Endothelial cell of umbilical vein (primary cell): ENCODE data around the gene ZCRB1. TPM values are rescaled to one million over a fixed set of nuclear protein-coding genes. Genes with fewer than 3 reads are reported as not detected.

ENCODE experiments used
- BruUV-seq: library from RNA; stranded (reverse); fragments of 400-500 nt; replicated peaks from 2 replicates; lab custom pipeline; 2021; lab: Mats Ljungman, UMichigan
- CTCF ChIA-PET: fragments of 300-600, 350-600 bp; sonication (Branson Sonifier 250); formaldehyde crosslinking; loops from one replicate; lab custom pipeline; 2021; ENCODE audit warnings: antibody characterized with exemption, inconsistent platforms; lab: Charles Lee
- POLR2A ChIA-PET: fragments of 300-600, 350-600 bp; sonication (Branson Sonifier 250); formaldehyde crosslinking; loops from one replicate; lab custom pipeline; 2021; ENCODE audit warnings: antibody characterized with exemption, inconsistent platforms; lab: Charles Lee
- DNase-seq: peaks from one replicate; pipeline ENCODE4 v3.0.0-alpha.2; 2011; ENCODE audit warnings: low read depth, low spot score
- FAIRE-seq: peaks from 2 replicates; lab custom pipeline; 2011; peaks lifted over from hg19 to GRCh38; lab: Jason Lieb, UNC
- H2AFZ ChIP-seq: 2 replicates; pipeline ENCODE4 v1.6.0; 2012; ENCODE audit warnings: low read depth, low read length, control low read depth, inconsistent platforms
- H3K27ac ChIP-seq: 2 replicates; pipeline ENCODE4 v1.5.1; 2011; ENCODE audit warnings: low read depth, mild to moderate bottlenecking, control low read depth, low read length, moderate library complexity; ENCODE audit not compliant: insufficient read depth
- H3K27me3 ChIP-seq, 2 experiments: 2 replicates each; pipeline versions ENCODE4 v1.6.0 to v1.6.1; 2011; ENCODE audit warnings: low read length in 2 of 2, mixed read lengths in 1 of 2; ENCODE audit not compliant: control insufficient read depth in 2 of 2, insufficient read depth in 2 of 2
- H3K36me3 ChIP-seq, 2 experiments: 2 replicates in 1 of 2; 3 replicates in 1 of 2; pipeline ENCODE4 v1.5.1; 2011; ENCODE audit warnings: low read length in 2 of 2, mild to moderate bottlenecking in 1 of 2, moderate library complexity in 1 of 2; ENCODE audit not compliant: control insufficient read depth in 2 of 2, insufficient read depth in 2 of 2; ENCODE audit errors: extremely low read depth in 1 of 2
- H3K4me1 ChIP-seq: 3 replicates; pipeline ENCODE4 v1.5.1; 2011; ENCODE audit warnings: mild to moderate bottlenecking, low read length; ENCODE audit not compliant: control insufficient read depth, insufficient read depth; ENCODE audit errors: extremely low read depth
- H3K4me2 ChIP-seq: 2 replicates; pipeline ENCODE4 v1.6.1; 2011; ENCODE audit warnings: low read length, control low read depth, mixed read lengths; ENCODE audit not compliant: insufficient read depth
- H3K4me3 ChIP-seq, 3 experiments: fragments of 200-600 bp in 1 of 3; sonication (generic), shearing (Covaris generic) in 1 of 3; replicated peaks in 1 of 3; 2 replicates each; pipeline ENCODE4 v1.5.1; 2011 to 2016; ENCODE audit warnings: control low read depth in 3 of 3, low read length in 3 of 3, mild to moderate bottlenecking in 2 of 3, inconsistent platforms in 1 of 3, low read depth in 1 of 3, moderate library complexity in 1 of 3; ENCODE audit not compliant: insufficient read depth in 1 of 3
- H3K79me2 ChIP-seq: 2 replicates; pipeline ENCODE4 v1.6.0; 2012; ENCODE audit warnings: low read length, inconsistent platforms; ENCODE audit not compliant: control insufficient read depth, insufficient read depth
- H3K9ac ChIP-seq: replicated peaks from 2 replicates; pipeline ENCODE3; 2011; ENCODE audit warnings: low read length, control low read depth; ENCODE audit not compliant: insufficient read depth; ENCODE audit errors: extremely low read depth
- H3K9me1 ChIP-seq: replicated peaks from 3 replicates; pipeline ENCODE4 v1.6.0; 2011; ENCODE audit warnings: mild to moderate bottlenecking, low read length; ENCODE audit not compliant: control insufficient read depth, insufficient read depth; ENCODE audit errors: extremely low read depth
- H3K9me3 ChIP-seq: replicated peaks from 2 replicates; pipeline ENCODE4 v1.5.1; 2012; ENCODE audit warnings: low read length, inconsistent platforms; ENCODE audit not compliant: control insufficient read depth, insufficient read depth
- H4K20me1 ChIP-seq: replicated peaks from 2 replicates; pipeline ENCODE3; 2011; ENCODE audit warnings: mild to moderate bottlenecking, low read length; ENCODE audit not compliant: control insufficient read depth, insufficient read depth; ENCODE audit errors: extremely low read depth
- CTCF ChIP-seq, 2 donors: IDR thresholded peaks; 1 replicate in 1 of 2; 2 replicates in 1 of 2; pipeline ENCODE4 v1.5.1; 2011; ENCODE audit warnings: low read length in 2 of 2, mild to moderate bottlenecking in 2 of 2, moderate library complexity in 2 of 2, control low read depth in 1 of 2, inconsistent platforms in 1 of 2, low read depth in 1 of 2; ENCODE audit not compliant: insufficient read depth in 1 of 2; ENCODE audit errors: extremely low read depth in 1 of 2
- FOS ChIP-seq: IDR thresholded peaks from 2 replicates; pipeline ENCODE4 v1.6.1; 2011; ENCODE audit warnings: mild to moderate bottlenecking, low read length, moderate library complexity, borderline replicate concordance; ENCODE audit not compliant: insufficient read depth
- MAX ChIP-seq: IDR thresholded peaks from 2 replicates; pipeline ENCODE4 v1.6.1; 2011; ENCODE audit not compliant: insufficient read depth, insufficient read length
- MYC ChIP-seq: IDR thresholded peaks from one replicate; pipeline ENCODE4 v1.6.1; 2011; ENCODE audit warnings: mild to moderate bottlenecking, low read depth, low read length
- dilution Hi-C: fragments of 300-500 bp; cut with MboI; formaldehyde crosslinking; loops from one replicate; pipeline ENCODE4 v1.15.0; 2019; ENCODE audit warnings: low sequenced_read_pairs; ENCODE audit not compliant: extremely low pct_ligation_motif_present
- intact Hi-C: fragments of 100-400 bp; cut with micrococcal nuclease; formaldehyde crosslinking; loops from one replicate; pipeline ENCODE4 v1.10.0; 2022
- polyA plus RNA-seq, 4 experiments: library from polyadenylated mRNA; depleted of rRNA in 3 of 4; stranded (reverse) in 3 of 4; unstranded in 1 of 4; fragments of >200 nt; gene quantifications; 2 replicates each; pipeline versions ENCODE4 v1.2.1 to v1.2.3, GENCODE V29; 2011 to 2012; ENCODE audit warnings: missing spikeins in 1 of 4
- total RNA-seq: library from RNA; stranded (reverse); gene quantifications from 2 replicates; pipeline ENCODE4 v1.2.3, GENCODE V29; 2021

ZCRB1 gene
- total and polyA plus RNA-seq, 2 donors (not counting 3 experiments of a cell fraction or from before 2014, with no cell fraction given) = 13.2 to 55.3 TPM

GRCh38 chr12:42327227-42327590 is 1.3 kb upstream of the ZCRB1 start:
- H3K9me3 ChIP-seq = no peaks in the 10 kb centered on the region
- H3K9ac ChIP-seq = peak overlapping the region; percentile 85
- no TSS peak for BruUV-seq
- FAIRE-seq (no peak), DNase-seq (no peak)
- H3K79me2 ChIP-seq = peaks cover 62% of the 10 kb centered on the region
- dilution Hi-C loops (no loop called here), intact Hi-C loops (loop anchor here (10.0 kb wide), 1 partner anchor 302 kb away; no protein-coding TSS in a partner anchor)
- H3K4me2 ChIP-seq = peak overlapping the region; percentile 93
- ChIA-PET POLR2A (no interaction called here), CTCF (interaction anchor here (1.7 kb wide), 1 partner anchor 235 kb away, joined by 3 read pairs; no protein-coding TSS in a partner anchor)
- TF ChIP-seq FOS (no peak), MYC (no peak), CTCF (IDR thresholded peaks at IDR 0.05; ENCODE audit: extremely low read depth in 1 of 2, insufficient read depth in 1 of 2, low read depth in 1 of 2, low read length in 2 of 2) (no peak), MAX (no peak)
- H3K36me3 ChIP-seq = no peaks in the 10 kb centered on the region
- no peaks in the 10 kb centered on the region for H3K9me1 ChIP-seq
- H3K4me3 ChIP-seq = peak overlapping the region in 2 of 3 experiments; percentile 64 to 97
- H3K27ac ChIP-seq = peak overlapping the region; percentile 58
- H3K4me1 ChIP-seq = peaks cover 21% of the 10 kb centered on the region
- no peak overlapping the region for H2AFZ ChIP-seq
- no peaks in the 10 kb centered on the region for H3K27me3 ChIP-seq
- H4K20me1 ChIP-seq = no peaks in the 10 kb centered on the region
